HepG2 (cell line): Measurements from ENCODE around the gene AGPAT2. TPM values are rescaled to one million over a fixed set of nuclear protein-coding genes. Genes with fewer than 3 reads are reported as not detected.

Experiments used
- ATF1 ChIP-seq: IDR thresholded peaks from 2 replicates; pipeline ENCODE4 v1.6.1; 2016; ENCODE audit warnings: mild to moderate bottlenecking, control low read depth
- CEBPG ChIP-seq: IDR thresholded peaks from 2 replicates; pipeline ENCODE4 v1.6.1; 2016
- EED ChIP-seq: sonication (generic); formaldehyde crosslinking; IDR thresholded peaks from 2 replicates; pipeline ENCODE4 v1.5.0; 2020; ENCODE audit warnings: mild to moderate bottlenecking, missing genetic modification reagents
- EHMT2 ChIP-seq: fragments of 200-600 bp; sonication (generic); IDR thresholded peaks from 2 replicates; pipeline ENCODE4 v1.7.0; 2017; ENCODE audit warnings: antibody characterized with exemption, low read depth, low read length, borderline replicate concordance
- HNF4G ChIP-seq, 2 experiments: sonication (generic) in 1 of 2; formaldehyde crosslinking in 1 of 2; IDR thresholded peaks; 2 replicates each; pipeline versions ENCODE4 v1.4.0 to v1.6.1; 2011 to 2020; ENCODE audit warnings: borderline replicate concordance in 2 of 2, low read depth in 2 of 2, mild to moderate bottlenecking in 2 of 2, low read length in 1 of 2, missing genetic modification reagents in 1 of 2, moderate library complexity in 1 of 2
- IRX3 ChIP-seq: sonication (generic); formaldehyde crosslinking; IDR thresholded peaks from 2 replicates; pipeline ENCODE4 v1.8.1; 2023; ENCODE audit warnings: mild to moderate bottlenecking, low read depth, missing genetic modification reagents, borderline replicate concordance
- KMT2B ChIP-seq: IDR thresholded peaks from 2 replicates; pipeline ENCODE4 v1.6.1; 2016; ENCODE audit warnings: missing genetic modification reagents, missing compliant biosample characterization
- MEIS1 ChIP-seq: sonication (generic); formaldehyde crosslinking; IDR thresholded peaks from 2 replicates; pipeline ENCODE4 v1.9.0; 2021; ENCODE audit warnings: mild to moderate bottlenecking, missing genetic modification reagents, moderate library complexity, borderline replicate concordance
- POGZ ChIP-seq: sonication (generic); formaldehyde crosslinking; IDR thresholded peaks from 2 replicates; pipeline ENCODE4 v1.4.0; 2020; ENCODE audit warnings: mild to moderate bottlenecking, missing genetic modification reagents
- SOX5 ChIP-seq: IDR thresholded peaks from 2 replicates; pipeline ENCODE4 v1.6.1; 2016; ENCODE audit warnings: borderline replicate concordance
- SRSF9 ChIP-seq: fragments of 200-400 bp; formaldehyde crosslinking; IDR thresholded peaks from 2 replicates; pipeline ENCODE4 v1.6.1; 2018; ENCODE audit warnings: borderline replicate concordance, mild to moderate bottlenecking, low read depth, low read length; ENCODE audit not compliant: insufficient read depth, poor library complexity, severe bottlenecking
- ZNF263 ChIP-seq: sonication (generic); formaldehyde crosslinking; IDR thresholded peaks from 2 replicates; pipeline ENCODE4 v1.4.0; 2020; ENCODE audit warnings: missing genetic modification reagents
- ZNF33B ChIP-seq: sonication (generic); formaldehyde crosslinking; IDR thresholded peaks from 2 replicates; pipeline ENCODE4 v1.5.1; 2020; ENCODE audit warnings: mild to moderate bottlenecking, missing genetic modification reagents
- ZNF432 ChIP-seq: sonication (generic); formaldehyde crosslinking; IDR thresholded peaks from 2 replicates; pipeline ENCODE4 v1.5.0; 2020; ENCODE audit warnings: missing genetic modification reagents, mild to moderate bottlenecking, borderline replicate concordance
- ZNF598 ChIP-seq: sonication (generic); formaldehyde crosslinking; IDR thresholded peaks from 2 replicates; pipeline ENCODE4 v1.5.1; 2020; ENCODE audit warnings: mild to moderate bottlenecking, missing genetic modification reagents, borderline replicate concordance
- ZNF607 ChIP-seq: sonication (generic); formaldehyde crosslinking; IDR thresholded peaks from 2 replicates; pipeline ENCODE4 v1.5.1; 2020; ENCODE audit warnings: missing genetic modification reagents, mild to moderate bottlenecking, borderline replicate concordance
- ZNF879 ChIP-seq: sonication (generic); formaldehyde crosslinking; IDR thresholded peaks from 2 replicates; pipeline ENCODE4 v1.8.1; 2023; ENCODE audit warnings: missing genetic modification reagents
- ZSCAN21 ChIP-seq: sonication (generic); formaldehyde crosslinking; IDR thresholded peaks from 2 replicates; pipeline ENCODE4 v1.8.0; 2022; ENCODE audit warnings: mild to moderate bottlenecking, missing genetic modification reagents, moderate library complexity, borderline replicate concordance
- polyA plus RNA-seq, 8 experiments: library from polyadenylated mRNA; depleted of rRNA in 3 of 8; stranded (reverse) in 7 of 8; unstranded in 1 of 8; fragments of >200 nt; fragmentation: Illumina TruSeq in 4 of 8; extraction: Trizol in 4 of 8; gene quantifications; 2 replicates each; pipeline versions ENCODE4 v1.2.1 to v1.2.3, GENCODE V29; 2011 to 2016; ENCODE audit warnings: low read depth in 4 of 8, missing spikeins in 1 of 8, mixed read lengths in 1 of 8; ENCODE audit not compliant: insufficient read depth in 1 of 8
- total RNA-seq, 5 experiments: library from RNA; depleted of rRNA; stranded (reverse); fragments of >200 nt; fragmentation: Illumina TruSeq; extraction: Trizol; gene quantifications; 2 replicates each; pipeline ENCODE4 v1.2.3, GENCODE V29; 2016; ENCODE audit warnings: low read depth in 1 of 5
- TF ChIP-seq, protein P1 (sequence below): sonication (generic); formaldehyde crosslinking; IDR thresholded peaks from 2 replicates; pipeline ENCODE4 v1.5.0; 2020; ENCODE audit warnings: missing genetic modification reagents
- TF ChIP-seq, protein P2 (sequence below): sonication (generic); formaldehyde crosslinking; IDR thresholded peaks from 2 replicates; pipeline ENCODE4 v1.4.0; 2020; ENCODE audit warnings: mild to moderate bottlenecking, missing genetic modification reagents
- TF ChIP-seq, protein P3 (sequence below): sonication (generic); formaldehyde crosslinking; IDR thresholded peaks from 2 replicates; pipeline ENCODE4 v1.8.1; 2023; ENCODE audit warnings: mild to moderate bottlenecking, inconsistent platforms, moderate library complexity, missing genetic modification reagents, borderline replicate concordance
- TF ChIP-seq, protein P4 (sequence below): fragments of 450-650 bp; IDR thresholded peaks from 2 replicates; pipeline ENCODE4 v1.6.1; 2016

The AGPAT2 gene
- total and polyA plus RNA-seq, 2 of the 13 experiments (the other 11 are each of a cell fraction or from before 2014, with no cell fraction given) = 3.9 to 25.8 TPM

DNA sequence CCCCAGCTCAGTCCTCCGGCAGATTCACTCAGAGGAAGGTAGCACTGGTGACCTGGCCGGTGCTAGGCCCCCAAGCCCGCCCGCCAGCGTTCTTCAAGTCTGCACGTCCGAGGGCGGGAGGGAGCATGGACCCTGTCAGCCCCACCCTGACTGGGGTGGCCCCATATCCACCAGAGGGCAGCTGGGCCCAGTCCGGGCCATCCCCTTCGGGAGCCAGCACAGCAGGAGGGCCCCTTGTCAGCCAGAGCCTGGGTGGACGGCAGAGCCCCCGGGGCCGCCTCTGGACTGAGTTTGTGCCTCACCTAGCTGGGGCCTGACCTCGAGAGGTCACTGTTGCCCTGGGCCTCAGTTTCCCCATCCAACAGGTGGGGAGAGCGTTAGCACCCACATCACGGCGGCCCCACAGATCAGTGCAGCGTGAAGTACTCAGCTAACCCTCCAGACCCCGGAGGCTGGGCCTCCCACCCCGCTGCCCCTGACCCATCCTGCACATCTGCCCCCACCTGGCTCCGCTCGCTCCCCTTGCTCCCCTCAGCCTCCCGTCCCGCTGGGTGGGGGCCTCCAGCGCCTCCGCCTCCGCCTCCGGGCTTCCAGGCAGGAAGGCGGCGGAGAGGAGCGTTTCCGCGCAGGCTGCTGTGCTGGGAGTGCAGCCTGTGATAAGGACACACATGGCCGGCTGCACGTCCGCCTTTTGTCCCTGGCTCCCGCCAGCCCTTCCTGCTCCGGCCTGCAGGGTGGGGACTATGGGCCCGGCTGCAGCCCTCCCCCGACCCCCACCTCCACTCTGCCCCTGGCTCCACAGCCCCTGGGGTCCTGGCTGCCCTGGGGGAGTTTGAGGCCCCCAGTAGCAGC, 41.1 kb downstream of the AGPAT2 start (continued):
- peak; percentile 71; the same call in 1 of the 2 replicates for TF ChIP-seq ZNF607 (CRISPR knock-in tag)
- no peak for TF ChIP-seq ZNF33B (CRISPR knock-in tag)
- no peak for TF ChIP-seq MEIS1 (CRISPR knock-in tag)
- TF ChIP-seq ZNF598 (CRISPR knock-in tag) = no peak
- no peak for TF ChIP-seq ZNF879 (CRISPR knock-in tag)
- no peak for TF ChIP-seq EHMT2
- TF ChIP-seq, protein P1, sequence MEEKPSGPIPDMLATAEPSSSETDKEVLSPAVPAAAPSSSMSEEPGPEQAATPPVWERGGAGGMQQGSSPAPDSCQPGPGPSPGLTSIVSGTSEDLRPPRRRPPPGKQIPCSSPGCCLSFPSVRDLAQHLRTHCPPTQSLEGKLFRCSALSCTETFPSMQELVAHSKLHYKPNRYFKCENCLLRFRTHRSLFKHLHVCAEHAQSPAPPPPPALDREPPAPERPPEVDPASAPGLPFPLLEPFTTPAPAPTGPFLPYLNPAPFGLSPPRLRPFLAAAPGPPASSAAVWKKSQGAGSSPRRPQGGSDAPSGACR = no peak
- TF ChIP-seq POGZ (CRISPR knock-in tag) = no peak
- TF ChIP-seq KMT2B = no peak
- TF ChIP-seq HNF4G (IDR thresholded peaks at IDR 0.05; ENCODE audit: borderline replicate concordance, low read depth, low read length) = no peak
- TF ChIP-seq HNF4G (CRISPR knock-in tag; IDR thresholded peaks at IDR 0.05; ENCODE audit: borderline replicate concordance, low read depth) = no peak
- TF ChIP-seq IRX3 = no peak
- TF ChIP-seq, protein P2, sequence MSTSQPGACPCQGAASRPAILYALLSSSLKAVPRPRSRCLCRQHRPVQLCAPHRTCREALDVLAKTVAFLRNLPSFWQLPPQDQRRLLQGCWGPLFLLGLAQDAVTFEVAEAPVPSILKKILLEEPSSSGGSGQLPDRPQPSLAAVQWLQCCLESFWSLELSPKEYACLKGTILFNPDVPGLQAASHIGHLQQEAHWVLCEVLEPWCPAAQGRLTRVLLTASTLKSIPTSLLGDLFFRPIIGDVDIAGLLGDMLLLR (CRISPR knock-in tag) = no peak
- TF ChIP-seq, protein P3, sequence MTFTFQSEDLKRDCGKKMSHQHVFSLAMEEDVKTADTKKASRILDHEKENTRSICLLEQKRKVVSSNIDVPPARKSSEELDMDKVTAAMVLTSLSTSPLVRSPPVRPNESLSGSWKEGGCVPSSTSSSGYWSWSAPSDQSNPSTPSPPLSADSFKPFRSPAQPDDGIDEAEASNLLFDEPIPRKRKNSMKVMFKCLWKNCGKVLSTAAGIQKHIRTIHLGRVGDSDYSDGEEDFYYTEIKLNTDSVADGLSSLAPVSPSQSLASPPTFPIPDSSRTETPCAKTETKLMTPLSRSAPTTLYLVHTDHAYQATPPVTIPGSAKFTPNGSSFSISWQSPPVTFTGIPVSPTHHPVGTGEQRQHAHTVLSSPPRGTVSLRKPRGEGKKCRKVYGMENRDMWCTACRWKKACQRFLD (CRISPR knock-in tag) = no peak
- TF ChIP-seq, protein P4, sequence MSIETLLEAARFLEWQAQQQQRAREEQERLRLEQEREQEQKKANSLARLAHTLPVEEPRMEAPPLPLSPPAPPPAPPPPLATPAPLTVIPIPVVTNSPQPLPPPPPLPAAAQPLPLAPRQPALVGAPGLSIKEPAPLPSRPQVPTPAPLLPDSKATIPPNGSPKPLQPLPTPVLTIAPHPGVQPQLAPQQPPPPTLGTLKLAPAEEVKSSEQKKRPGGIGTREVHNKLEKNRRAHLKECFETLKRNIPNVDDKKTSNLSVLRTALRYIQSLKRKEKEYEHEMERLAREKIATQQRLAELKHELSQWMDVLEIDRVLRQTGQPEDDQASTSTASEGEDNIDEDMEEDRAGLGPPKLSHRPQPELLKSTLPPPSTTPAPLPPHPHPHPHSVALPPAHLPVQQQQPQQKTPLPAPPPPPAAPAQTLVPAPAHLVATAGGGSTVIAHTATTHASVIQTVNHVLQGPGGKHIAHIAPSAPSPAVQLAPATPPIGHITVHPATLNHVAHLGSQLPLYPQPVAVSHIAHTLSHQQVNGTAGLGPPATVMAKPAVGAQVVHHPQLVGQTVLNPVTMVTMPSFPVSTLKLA = no peak
- 0 out of 2 replicates have a peak, but pooled peaks have one; percentile 14 for TF ChIP-seq SOX5 (CRISPR knock-in tag)
- TF ChIP-seq CEBPG (CRISPR knock-in tag) = no peak
- TF ChIP-seq ZNF432 = no peak
- no peak for TF ChIP-seq EED (CRISPR knock-in tag)
- no peak for TF ChIP-seq SRSF9
- no peak for TF ChIP-seq ATF1 (CRISPR knock-in tag)
- no peak for TF ChIP-seq ZSCAN21
- TF ChIP-seq ZNF263 = peak; percentile 21; the same call in 1 of the 2 replicates
